Esophagus muscularis mucosa (tissue), 4 donors: ENCODE measurements around the gene ANKRD40CL.

Source experiments
- CTCF ChIP-seq, 3 experiments: fragments of 200-600 bp in 2 of 3; fragments of 450-650 bp in 1 of 3; sonication (generic) in 2 of 3; IDR thresholded peaks; one replicate each; pipeline ENCODE4 v1.5.1; 2017 to 2019; ENCODE audit warnings: antibody characterized with exemption in 3 of 3, mild to moderate bottlenecking in 2 of 3, moderate library complexity in 1 of 3
- EP300 ChIP-seq: sonication (generic); formaldehyde crosslinking; IDR thresholded peaks from one replicate; pipeline ENCODE4 v1.6.1; 2017; ENCODE audit warnings: antibody characterized with exemption
- POLR2A ChIP-seq: fragments of 450-650 bp; IDR thresholded peaks from one replicate; pipeline ENCODE4 v1.6.1; 2017; ENCODE audit warnings: antibody characterized with exemption, moderate library complexity, mild to moderate bottlenecking, low read depth

- TF ChIP-seq EP300 (no peak), CTCF (IDR thresholded peaks at IDR 0.05) (no peak), POLR2A (no peak)
These were observed 27.0 kb upstream of the ANKRD40CL start for GRCh38 chr17:50794361-50794760.
